Thyroid gland (tissue), 4 donors: ENCODE data around the gene NOX5. TPM values are rescaled to one million over a fixed set of nuclear protein-coding genes. Genes with fewer than 3 reads are reported as not detected.

Experiments used
- DNase-seq, 2 donors: peaks; one replicate each; pipeline ENCODE4 v3.0.0-alpha.2; 2019
- H3K27ac ChIP-seq, 3 donors: fragments of 200-600 bp; sonication (generic); 1 replicate in 2 of 3; 2 replicates in 1 of 3; pipeline ENCODE4 v1.5.1; 2016 to 2019; ENCODE audit warnings: mild to moderate bottlenecking in 1 of 3, moderate library complexity in 1 of 3
- H3K27me3 ChIP-seq: fragments of 200-600 bp; sonication (generic); one replicate; pipeline ENCODE4 v1.5.1; 2019
- H3K36me3 ChIP-seq, 2 donors: fragments of 200-600 bp; sonication (generic); one replicate each; pipeline ENCODE4 v1.5.1; 2016 to 2019
- H3K4me1 ChIP-seq, 2 donors: fragments of 200-600 bp; sonication (generic); one replicate each; pipeline ENCODE4 v1.5.1; 2017 to 2019
- H3K4me3 ChIP-seq, 3 donors: fragments of 200-600 bp; sonication (generic); replicated peaks in 1 of 3; 1 replicate in 2 of 3; 2 replicates in 1 of 3; pipeline ENCODE4 v1.5.1; 2016; ENCODE audit warnings: mild to moderate bottlenecking in 1 of 3
- H3K9me3 ChIP-seq: fragments of 200-600 bp; sonication (generic); one replicate; pipeline ENCODE4 v1.5.1; 2017
- CTCF ChIP-seq, 6 experiments: fragments of 200-600 bp in 3 of 6; fragments of 450-650 bp in 3 of 6; sonication (generic) in 3 of 6; IDR thresholded peaks; one replicate each; pipeline ENCODE4 v1.5.1; 2016 to 2019; ENCODE audit warnings: antibody characterized with exemption in 6 of 6, mild to moderate bottlenecking in 2 of 6, inconsistent platforms in 1 of 6, moderate library complexity in 1 of 6
- POLR2A ChIP-seq, 2 donors: fragments of 450-650 bp; IDR thresholded peaks; one replicate each; pipeline ENCODE4 v1.6.1; 2017; ENCODE audit warnings: antibody characterized with exemption in 2 of 2, mild to moderate bottlenecking in 2 of 2, moderate library complexity in 1 of 2
- WGBS, 2 donors: methylation state at CpG; one replicate each; pipeline ENCODE4 v1.1.5; 2017; 5-methylcytosine and 5-hydroxymethylcytosine counted together
- intact Hi-C: fragments of 100-400 bp; cut with DNase I; formaldehyde crosslinking; loops from one replicate; pipeline ENCODE4 v1.15.1; 2023
- total RNA-seq, 4 donors: library from RNA; depleted of rRNA; stranded (reverse); fragments of >200 nt; gene quantifications; one replicate each; pipeline ENCODE4 v1.2.3, GENCODE V29; 2016

Gene NOX5
- total RNA-seq, 4 donors from 2014 or later = 0.22 to 0.88 (median 0.50) TPM

GRCh38 chr15:69000725-69001503 is 13.6 kb upstream of the NOX5 start:
- intact Hi-C loops = no loop called here
- no peak for DNase-seq
- Histone ChIP-seq H3K36me3 (no peaks in the 10 kb centered on the region), H3K9me3 (no peaks in the 10 kb centered on the region), H3K27ac (no peak overlapping the region), H3K4me3 (no peak overlapping the region), H3K4me1 (peaks cover 0 to 6% of the 10 kb centered on the region in 2 donors), H3K27me3 (no peaks in the 10 kb centered on the region)
- no peak for TF ChIP-seq POLR2A (IDR thresholded peaks at IDR 0.05)
- 58 to 71% methylated on average over 4 of the region's 4 CpGs for WGBS, 2 donors

GRCh38 chr15:69002783-69003182 is 11.7 kb upstream of the NOX5 start:
- intact Hi-C loops = no loop called here
- WGBS, 2 donors = 86 to 91% methylated on average over 4 of the region's 4 CpGs

GRCh38 chr15:69004011-69004410 is 10.5 kb upstream of the NOX5 start:
- TF ChIP-seq CTCF (IDR thresholded peaks at IDR 0.05) (no peak), POLR2A (IDR thresholded peaks at IDR 0.05) (no peak)
- WGBS, 2 donors = 96 to 98% methylated on average over 2 of the region's 2 CpGs

More at GRCh38 chr15:69002783-69003182, 11.7 kb upstream of the NOX5 start:
- no peak for DNase-seq
- Histone ChIP-seq H3K27ac (no peak overlapping the region), H3K27me3 (no peaks in the 10 kb centered on the region), H3K36me3 (no peaks in the 10 kb centered on the region), H3K9me3 (no peaks in the 10 kb centered on the region), H3K4me3 (no peak overlapping the region), H3K4me1 (peaks cover 0 to 6% of the 10 kb centered on the region in 2 donors)
- no peak for TF ChIP-seq POLR2A (IDR thresholded peaks at IDR 0.05)
- TF ChIP-seq CTCF (IDR thresholded peaks at IDR 0.05) = no peak

GRCh38 chr15:69008056-69008455 is 6.4 kb upstream of the NOX5 start:
- intact Hi-C loops = no loop called here
- DNase-seq = no peak
- Histone ChIP-seq H3K4me1 (peaks cover 0 to 7% of the 10 kb centered on the region in 2 donors), H3K27me3 (no peaks in the 10 kb centered on the region), H3K36me3 (no peaks in the 10 kb centered on the region), H3K27ac (no peak overlapping the region), H3K4me3 (no peak overlapping the region), H3K9me3 (no peaks in the 10 kb centered on the region)
- TF ChIP-seq POLR2A (IDR thresholded peaks at IDR 0.05) = no peak
- TF ChIP-seq CTCF (IDR thresholded peaks at IDR 0.05) = no peak

More at GRCh38 chr15:69004011-69004410, 10.5 kb upstream of the NOX5 start:
- Histone ChIP-seq H3K4me3 (no peak overlapping the region), H3K9me3 (no peaks in the 10 kb centered on the region), H3K27ac (no peak overlapping the region), H3K36me3 (no peaks in the 10 kb centered on the region), H3K4me1 (peaks cover 0 to 6% of the 10 kb centered on the region in 2 donors), H3K27me3 (no peaks in the 10 kb centered on the region)
- no peak for DNase-seq
- intact Hi-C loops = no loop called here

GRCh38 chr15:69009341-69009740 is 5.2 kb upstream of the NOX5 start:
- no peak for TF ChIP-seq CTCF (IDR thresholded peaks at IDR 0.05)
- no peak for TF ChIP-seq POLR2A (IDR thresholded peaks at IDR 0.05)
- H3K9me3 ChIP-seq = no peaks in the 10 kb centered on the region
- H3K4me1 ChIP-seq = peaks cover 0 to 7% of the 10 kb centered on the region in 2 donors
- H3K27ac ChIP-seq = no peak overlapping the region
- H3K36me3 ChIP-seq = no peaks in the 10 kb centered on the region
- H3K27me3 ChIP-seq = no peaks in the 10 kb centered on the region
- 88 to 92% methylated on average over 5 of the region's 5 CpGs for WGBS, 2 donors
- H3K4me3 ChIP-seq = no peak overlapping the region
- no peak for DNase-seq
- intact Hi-C loops = no loop called here
